ENCODE measurements around the gene FAM136A. TPM values are rescaled to one million over a fixed set of nuclear protein-coding genes. Genes with fewer than 3 reads are reported as not detected.

FAM136A gene
- total and polyA plus RNA-seq, 2 of the 13 experiments (the other 11 are each of a cell fraction or from before 2014, with no cell fraction given): 77.8 to 126 TPM

DNA sequence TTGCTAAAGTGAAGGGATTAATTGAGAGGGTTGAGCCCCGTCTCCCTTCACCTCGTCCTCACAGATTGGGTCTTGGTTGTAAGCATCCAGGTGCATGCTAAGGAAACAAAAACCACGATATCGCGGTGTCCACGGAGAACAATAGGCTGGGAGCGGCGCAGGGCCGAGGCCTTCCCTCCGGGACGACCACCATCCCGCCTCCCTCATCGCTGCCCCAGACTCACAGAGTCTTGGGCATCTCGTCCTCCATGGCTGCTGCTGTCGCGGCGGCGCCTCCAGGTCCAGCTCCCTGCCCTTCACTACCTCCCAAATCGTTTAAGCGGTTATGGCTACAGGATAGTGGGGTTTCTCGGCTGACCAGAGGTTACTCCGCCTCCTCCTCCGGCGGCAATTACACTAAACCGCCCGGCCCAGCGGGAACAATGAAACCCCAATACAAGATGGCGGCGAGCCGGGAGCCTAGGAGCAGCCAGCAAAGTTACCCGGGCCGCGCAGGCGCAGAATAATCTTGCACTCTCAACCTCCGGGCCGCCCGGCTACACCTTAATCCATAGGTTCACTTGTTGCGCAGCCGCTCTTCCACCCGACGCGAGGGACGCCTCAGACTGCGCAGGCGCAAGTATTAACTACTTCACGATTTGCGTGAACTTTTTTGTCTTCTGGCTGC is 53.6 kb downstream of the FAM136A start, which contains the start of gene TIA1 (continued):
- TF ChIP-seq ZNF724P (CRISPR knock-in tag; IDR thresholded peaks at IDR 0.05; ENCODE audit: borderline replicate concordance) (no peak), ZNF354B (CRISPR knock-in tag; IDR thresholded peaks at IDR 0.05) (peak; percentile 81; the same call in 1 of the 2 replicates), PITX1 (CRISPR knock-in tag; IDR thresholded peaks at IDR 0.05) (peak; percentile 83), BRD4 (CRISPR knock-in tag; IDR thresholded peaks at IDR 0.05) (peak; percentile 97), NR2F6 (IDR thresholded peaks at IDR 0.05) (peak; percentile 78), NR2F6 (CRISPR knock-in tag; IDR thresholded peaks at IDR 0.05) (no peak; the same call in 1 of the 2 replicates), CCDC6 (CRISPR knock-in tag; IDR thresholded peaks at IDR 0.05) (peak; percentile 72; the same call in 1 of the 2 replicates), KLF16 (CRISPR knock-in tag; IDR thresholded peaks at IDR 0.05) (peak in 1 of 2 experiments; percentile 93; a peak in 2 of 4 replicates), ARNT (IDR thresholded peaks at IDR 0.05) (no peak), GABPB1 (CRISPR knock-in tag; IDR thresholded peaks at IDR 0.05) (peak; percentile 69; the same call in 1 of the 2 replicates), IRX3 (CRISPR knock-in tag; IDR thresholded peaks at IDR 0.05; ENCODE audit: borderline replicate concordance, low read depth) (no peak; the same call in 1 of the 2 replicates), ZNF224 (CRISPR knock-in tag; IDR thresholded peaks at IDR 0.05) (peak; percentile 72; the same call in 1 of the 2 replicates), SP5 (CRISPR knock-in tag; IDR thresholded peaks at IDR 0.05; ENCODE audit: borderline replicate concordance, low read depth) (no peak; the same call in 1 of the 2 replicates), HOXD1 (CRISPR knock-in tag; IDR thresholded peaks at IDR 0.05) (0 out of 2 replicates have a peak, but pooled peaks have one; percentile 19), SSRP1 (CRISPR knock-in tag; IDR thresholded peaks at IDR 0.05) (no peak; the same call in 1 of the 2 replicates), NR3C1 (CRISPR knock-in tag; IDR thresholded peaks at IDR 0.05) (no peak), ZNF350 (CRISPR knock-in tag; IDR thresholded peaks at IDR 0.05; ENCODE audit: borderline replicate concordance, low read depth) (peak; percentile 94; the same call in 1 of the 2 replicates), ZSCAN9 (CRISPR knock-in tag; IDR thresholded peaks at IDR 0.05; ENCODE audit: borderline replicate concordance) (peak; percentile 87; the same call in 1 of the 2 replicates), HNF1A (IDR thresholded peaks at IDR 0.05; ENCODE audit: low read depth) (no peak), HNF1A (CRISPR knock-in tag; IDR thresholded peaks at IDR 0.05; ENCODE audit: borderline replicate concordance) (peak; percentile 45; the same call in 1 of the 2 replicates), JUN (CRISPR knock-in tag; IDR thresholded peaks at IDR 0.05) (no peak; the same call in 1 of the 2 replicates)
- TF ChIP-seq, protein P1, sequence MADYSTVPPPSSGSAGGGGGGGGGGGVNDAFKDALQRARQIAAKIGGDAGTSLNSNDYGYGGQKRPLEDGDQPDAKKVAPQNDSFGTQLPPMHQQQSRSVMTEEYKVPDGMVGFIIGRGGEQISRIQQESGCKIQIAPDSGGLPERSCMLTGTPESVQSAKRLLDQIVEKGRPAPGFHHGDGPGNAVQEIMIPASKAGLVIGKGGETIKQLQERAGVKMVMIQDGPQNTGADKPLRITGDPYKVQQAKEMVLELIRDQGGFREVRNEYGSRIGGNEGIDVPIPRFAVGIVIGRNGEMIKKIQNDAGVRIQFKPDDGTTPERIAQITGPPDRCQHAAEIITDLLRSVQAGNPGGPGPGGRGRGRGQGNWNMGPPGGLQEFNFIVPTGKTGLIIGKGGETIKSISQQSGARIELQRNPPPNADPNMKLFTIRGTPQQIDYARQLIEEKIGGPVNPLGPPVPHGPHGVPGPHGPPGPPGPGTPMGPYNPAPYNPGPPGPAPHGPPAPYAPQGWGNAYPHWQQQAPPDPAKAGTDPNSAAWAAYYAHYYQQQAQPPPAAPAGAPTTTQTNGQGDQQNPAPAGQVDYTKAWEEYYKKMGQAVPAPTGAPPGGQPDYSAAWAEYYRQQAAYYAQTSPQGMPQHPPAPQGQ (CRISPR knock-in tag; IDR thresholded peaks at IDR 0.05; ENCODE audit: borderline replicate concordance): no peak
- TF ChIP-seq, protein P2, sequence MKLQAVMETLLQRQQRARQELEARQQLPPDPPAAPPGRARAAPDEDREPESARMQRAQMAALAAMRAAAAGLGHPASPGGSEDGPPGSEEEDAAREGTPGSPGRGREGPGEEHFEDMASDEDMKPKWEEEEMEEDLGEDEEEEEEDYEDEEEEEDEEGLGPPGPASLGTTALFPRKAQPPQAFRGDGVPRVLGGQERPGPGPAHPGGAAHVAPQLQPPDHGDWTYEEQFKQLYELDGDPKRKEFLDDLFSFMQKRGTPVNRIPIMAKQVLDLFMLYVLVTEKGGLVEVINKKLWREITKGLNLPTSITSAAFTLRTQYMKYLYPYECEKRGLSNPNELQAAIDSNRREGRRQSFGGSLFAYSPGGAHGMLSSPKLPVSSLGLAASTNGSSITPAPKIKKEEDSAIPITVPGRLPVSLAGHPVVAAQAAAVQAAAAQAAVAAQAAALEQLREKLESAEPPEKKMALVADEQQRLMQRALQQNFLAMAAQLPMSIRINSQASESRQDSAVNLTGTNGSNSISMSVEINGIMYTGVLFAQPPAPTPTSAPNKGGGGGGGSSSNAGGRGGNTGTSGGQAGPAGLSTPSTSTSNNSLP (IDR thresholded peaks at IDR 0.05; ENCODE audit: low read depth, low read length): no peak
- TF ChIP-seq, protein P3, sequence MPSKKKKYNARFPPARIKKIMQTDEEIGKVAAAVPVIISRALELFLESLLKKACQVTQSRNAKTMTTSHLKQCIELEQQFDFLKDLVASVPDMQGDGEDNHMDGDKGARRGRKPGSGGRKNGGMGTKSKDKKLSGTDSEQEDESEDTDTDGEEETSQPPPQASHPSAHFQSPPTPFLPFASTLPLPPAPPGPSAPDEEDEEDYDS (CRISPR knock-in tag; IDR thresholded peaks at IDR 0.05): peak; percentile 82

Data from HepG2 (cell line).